HG03060 (cell line): ENCODE data around the gene IPCEF1.

Experiments
- ATAC-seq: cut with Tn5 transposase; IDR thresholded peaks from one replicate; pipeline ENCODE4 v1.9.1; 2021; ENCODE audit warnings: low read depth, moderate number of reproducible peaks; ENCODE audit not compliant: unreplicated experiment

Gene IPCEF1

DNA sequence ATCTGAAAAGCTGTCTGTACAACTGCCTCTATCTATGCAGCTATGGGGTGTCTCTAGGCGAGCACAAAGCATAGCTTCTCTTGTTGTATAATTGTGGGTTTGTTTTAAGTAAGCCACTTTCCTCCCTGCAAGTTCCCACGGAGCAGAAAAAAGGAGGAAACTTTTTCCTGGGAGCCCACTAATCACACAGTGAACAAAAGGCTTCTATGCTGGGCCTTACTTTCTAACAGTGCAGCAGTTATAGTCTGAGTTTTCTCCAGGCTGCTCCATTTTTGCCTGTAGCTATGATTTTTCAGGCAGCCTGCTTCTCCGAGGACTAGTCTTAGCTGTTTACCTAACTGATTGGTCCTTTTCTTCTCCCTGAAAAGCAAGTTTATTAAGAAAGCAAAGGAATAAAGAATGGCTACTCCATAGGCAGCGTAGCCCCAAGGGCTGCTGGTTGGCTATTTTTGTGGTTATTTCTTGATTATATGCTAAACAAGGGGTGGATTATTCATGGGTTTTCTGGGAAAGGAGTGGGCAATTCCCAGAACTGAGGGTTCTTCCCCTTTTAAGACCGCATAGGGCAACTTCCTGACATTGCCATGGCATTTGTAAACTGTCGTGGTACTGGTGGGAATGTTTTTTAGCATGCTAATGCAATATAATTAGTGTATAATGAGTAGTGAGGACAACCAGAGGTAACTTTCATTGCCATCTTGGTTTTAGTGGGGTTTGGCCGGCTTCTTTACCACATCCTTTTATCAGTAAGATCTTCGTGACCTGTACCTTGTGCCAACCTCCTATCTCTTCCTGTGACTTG is 233.2 kb downstream of the IPCEF1 start:
- ATAC-seq, result no peak

DNA sequence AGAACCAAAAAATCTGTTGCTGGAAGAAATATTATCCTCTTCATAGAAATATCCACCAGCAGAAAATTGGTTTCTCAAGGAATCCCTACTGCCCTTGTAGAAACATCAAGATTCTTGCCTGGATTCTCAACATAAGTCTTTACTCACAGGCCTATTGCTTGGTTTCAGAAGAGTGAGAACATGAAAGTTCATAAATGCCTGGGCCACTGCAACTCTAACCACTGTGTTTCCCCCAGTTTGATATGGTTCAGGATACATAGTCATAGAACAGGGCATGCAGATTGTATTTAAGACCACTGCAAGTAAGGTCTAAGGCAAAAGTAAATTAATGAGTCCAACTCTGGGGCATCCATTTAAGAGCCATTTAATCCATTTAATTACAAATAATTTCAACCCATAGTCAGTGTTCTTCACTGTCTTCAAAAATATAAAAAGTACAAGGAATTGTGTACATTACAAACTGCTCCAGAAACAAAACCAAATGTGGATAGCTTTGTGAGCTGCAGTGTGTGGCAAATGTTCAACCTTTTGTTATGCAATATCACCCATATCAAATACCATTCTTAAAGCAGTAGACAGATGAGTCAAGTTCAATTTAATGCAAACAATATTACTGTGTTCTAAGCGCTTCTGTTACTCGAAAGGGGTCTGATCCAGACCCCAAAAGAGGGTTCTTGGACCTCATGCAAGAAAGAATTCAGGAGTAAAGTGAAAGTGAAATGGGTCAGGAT is 234.2 kb downstream of the IPCEF1 start:
- no peak for ATAC-seq

DNA sequence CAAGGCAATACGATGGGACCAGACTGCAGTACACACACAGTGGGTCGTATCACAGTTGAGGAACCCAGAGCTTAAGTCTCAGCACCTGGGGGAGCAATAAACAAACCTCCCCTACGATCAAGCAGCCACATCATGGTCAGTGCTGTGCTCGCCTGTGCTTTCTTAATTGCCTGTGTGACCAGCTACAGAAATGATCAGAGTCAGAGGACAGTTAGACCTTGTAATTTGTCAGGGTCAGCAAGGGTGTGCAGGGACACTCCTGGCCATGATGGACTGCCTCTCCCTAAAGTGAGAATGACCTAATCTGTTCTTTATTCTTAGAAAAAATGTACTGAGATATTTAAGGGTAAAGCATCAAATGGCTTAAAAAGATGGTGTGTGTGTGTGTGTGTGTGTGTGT is 239.1 kb downstream of the IPCEF1 start:
- no peak for ATAC-seq

DNA sequence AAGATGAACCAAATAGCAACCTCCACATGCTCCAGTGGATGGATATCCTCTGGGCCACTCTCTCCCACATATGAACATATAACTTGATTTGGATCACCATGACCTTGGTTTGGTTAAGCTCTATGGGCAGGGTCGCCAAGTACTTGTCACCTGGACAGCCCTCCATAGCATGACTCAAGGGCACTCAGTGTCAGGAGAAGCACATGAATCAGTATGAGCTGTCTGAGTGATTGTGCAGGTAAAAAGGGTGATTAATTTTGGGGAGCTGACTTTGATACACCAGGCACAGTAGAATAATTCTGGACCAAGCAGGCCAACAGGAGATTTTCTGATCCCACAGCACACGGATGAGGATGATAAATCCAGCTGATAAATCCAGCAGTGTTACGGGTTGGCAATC is 243.2 kb downstream of the IPCEF1 start:
- no peak for ATAC-seq

DNA sequence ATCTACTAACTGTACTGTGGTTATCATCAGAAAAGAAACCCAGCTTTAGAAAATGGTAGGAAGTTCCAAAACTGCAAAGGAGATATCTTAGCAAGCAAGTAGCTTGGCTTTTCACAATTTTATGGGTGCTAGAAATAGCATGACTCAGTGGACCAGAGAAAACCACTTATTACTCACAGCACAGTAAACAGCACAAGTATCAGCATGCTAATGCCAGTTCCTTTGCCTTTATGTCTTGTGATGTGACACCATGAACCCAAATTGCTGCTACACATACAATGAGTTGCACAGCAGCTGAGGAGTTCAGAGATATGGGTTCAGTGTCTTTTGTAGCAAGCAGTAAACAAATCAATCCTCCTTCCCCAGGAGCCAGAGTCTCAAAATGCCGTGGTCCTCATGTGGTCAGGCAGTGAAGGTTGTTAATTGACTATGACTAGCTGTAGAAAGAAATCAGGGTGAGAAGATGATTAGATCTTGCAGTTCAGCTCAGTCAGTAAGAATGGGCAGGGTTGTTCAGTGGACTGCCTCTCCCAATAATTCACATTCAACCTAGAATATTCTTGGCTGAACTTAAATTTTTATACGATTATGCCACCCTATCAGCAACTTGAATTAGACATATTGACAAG is 244.3 kb downstream of the IPCEF1 start:
- no peak for ATAC-seq

DNA sequence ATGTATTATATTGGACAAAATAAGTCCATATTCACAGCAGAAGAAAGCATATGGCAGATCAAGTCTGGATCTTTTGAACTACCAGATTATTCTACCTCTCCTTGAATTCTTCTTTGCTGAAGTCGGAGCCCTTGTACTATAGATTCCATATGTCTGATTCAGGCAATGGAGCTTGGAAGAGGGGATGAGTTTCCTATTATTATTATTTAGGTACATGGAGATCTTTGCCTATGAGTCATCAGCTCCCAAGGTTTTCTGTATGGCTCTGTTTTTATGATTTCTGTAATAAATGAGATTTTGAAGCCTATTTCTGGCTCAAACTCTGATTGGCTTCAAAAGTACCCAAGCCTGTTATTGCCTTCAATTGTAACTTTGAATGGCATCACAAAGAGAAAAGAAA is 245.6 kb downstream of the IPCEF1 start:
- no peak for ATAC-seq

DNA sequence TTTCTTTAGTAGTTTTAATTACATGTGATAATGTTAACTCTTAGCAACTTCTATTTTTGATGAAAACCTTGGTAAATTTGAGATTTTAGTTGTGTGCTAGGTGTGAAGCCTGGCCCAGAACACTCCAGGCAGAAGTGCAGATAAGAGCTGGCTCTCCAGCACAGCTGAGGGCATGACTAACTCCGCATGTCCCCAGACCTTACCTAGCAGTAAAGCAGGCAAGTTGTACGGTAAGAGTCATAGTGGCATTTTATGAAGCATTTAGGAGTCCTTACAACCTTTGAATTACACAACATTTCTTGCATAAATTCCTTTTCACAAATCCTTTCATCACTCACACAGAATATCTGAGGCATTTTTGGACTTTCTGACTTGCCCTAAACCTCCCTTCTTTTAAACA is 250.4 kb downstream of the IPCEF1 start:
- ATAC-seq, result no peak
